22Rv1 (cell line): ENCODE data around the gene LRRC45.

Source experiments
- CTCF ChIP-seq: fragments of 450-650 bp; IDR thresholded peaks from 2 replicates; pipeline ENCODE4 v1.5.1; 2017; ENCODE audit warnings: mild to moderate bottlenecking
- ZFX ChIP-seq: fragments of 450-650 bp; IDR thresholded peaks from 2 replicates; pipeline ENCODE4 v1.6.1; 2017; ENCODE audit warnings: antibody characterized with exemption, borderline replicate concordance

GRCh38 chr17:81999587-81999975, 23.5 kb upstream of the LRRC45 start:
- TF ChIP-seq CTCF: no peak
- TF ChIP-seq ZFX: no peak
